Uterus (tissue), 4 donors: ENCODE results near the gene FAM78A. TPM values are rescaled to one million over a fixed set of nuclear protein-coding genes. Genes with fewer than 3 reads are reported as not detected.

ENCODE experiments used
- DNase-seq, 2 donors: peaks; one replicate each; pipeline ENCODE4 v3.0.0-alpha.2; 2019 to 2020
- H3K27ac ChIP-seq, 2 donors: fragments of 200-600 bp; sonication (generic); 1 replicate in 1 of 2; 2 replicates in 1 of 2; pipeline ENCODE4 v1.5.1; 2016 to 2018
- H3K27me3 ChIP-seq, 2 donors: fragments of 200-600 bp; sonication (generic); one replicate each; pipeline ENCODE4 v1.5.1; 2018 to 2019; ENCODE audit warnings: control low read depth in 1 of 2
- H3K36me3 ChIP-seq, 2 donors: fragments of 200-600 bp; sonication (generic); one replicate each; pipeline ENCODE4 v1.5.1; 2019; ENCODE audit warnings: control low read depth in 1 of 2
- H3K4me1 ChIP-seq, 2 donors: fragments of 200-600 bp; sonication (generic); one replicate each; pipeline ENCODE4 v1.5.1; 2018 to 2019; ENCODE audit warnings: control low read depth in 1 of 2
- H3K4me3 ChIP-seq, 2 donors: fragments of 200-600 bp; sonication (generic); 1 replicate in 1 of 2; 2 replicates in 1 of 2; pipeline ENCODE4 v1.5.1; 2018 to 2019; ENCODE audit warnings: mild to moderate bottlenecking in 1 of 2
- H3K9me3 ChIP-seq, 2 donors: fragments of 200-600 bp; sonication (generic); one replicate each; pipeline ENCODE4 v1.5.1; 2019; ENCODE audit warnings: control low read depth in 1 of 2
- POLR2A ChIP-seq, 2 donors: fragments of 450-650 bp; IDR thresholded peaks; one replicate each; pipeline ENCODE4 v1.6.1; 2016; ENCODE audit warnings: antibody characterized with exemption in 2 of 2, mild to moderate bottlenecking in 1 of 2, moderate library complexity in 1 of 2
- intact Hi-C: fragments of 100-400 bp; cut with DNase I; formaldehyde crosslinking; loops from one replicate; pipeline ENCODE4 v1.15.1; 2023; ENCODE audit warnings: low total_unique reads
- total RNA-seq, 4 donors: library from RNA; depleted of rRNA in 3 of 4; stranded (reverse); fragments of >200 nt in 3 of 4; gene quantifications; one replicate each; pipeline versions ENCODE4 v1.1.0 to v1.2.4, GENCODE V29; 2014 to 2023
- TF ChIP-seq, protein P1 (sequence below), 4 experiments: fragments of 200-600 bp in 2 of 4; fragments of 450-650 bp in 2 of 4; sonication (generic) in 2 of 4; IDR thresholded peaks; one replicate each; pipeline ENCODE4 v1.5.1; 2016 to 2019; ENCODE audit warnings: antibody characterized with exemption in 4 of 4, mild to moderate bottlenecking in 2 of 4, moderate library complexity in 1 of 4
- donor health status: DM: yes; HTN: yes; CAD: no.

Gene FAM78A
- total RNA-seq, 4 donors from 2014 or later: 0.26 to 15.9 (median 3.6) TPM

DNA sequence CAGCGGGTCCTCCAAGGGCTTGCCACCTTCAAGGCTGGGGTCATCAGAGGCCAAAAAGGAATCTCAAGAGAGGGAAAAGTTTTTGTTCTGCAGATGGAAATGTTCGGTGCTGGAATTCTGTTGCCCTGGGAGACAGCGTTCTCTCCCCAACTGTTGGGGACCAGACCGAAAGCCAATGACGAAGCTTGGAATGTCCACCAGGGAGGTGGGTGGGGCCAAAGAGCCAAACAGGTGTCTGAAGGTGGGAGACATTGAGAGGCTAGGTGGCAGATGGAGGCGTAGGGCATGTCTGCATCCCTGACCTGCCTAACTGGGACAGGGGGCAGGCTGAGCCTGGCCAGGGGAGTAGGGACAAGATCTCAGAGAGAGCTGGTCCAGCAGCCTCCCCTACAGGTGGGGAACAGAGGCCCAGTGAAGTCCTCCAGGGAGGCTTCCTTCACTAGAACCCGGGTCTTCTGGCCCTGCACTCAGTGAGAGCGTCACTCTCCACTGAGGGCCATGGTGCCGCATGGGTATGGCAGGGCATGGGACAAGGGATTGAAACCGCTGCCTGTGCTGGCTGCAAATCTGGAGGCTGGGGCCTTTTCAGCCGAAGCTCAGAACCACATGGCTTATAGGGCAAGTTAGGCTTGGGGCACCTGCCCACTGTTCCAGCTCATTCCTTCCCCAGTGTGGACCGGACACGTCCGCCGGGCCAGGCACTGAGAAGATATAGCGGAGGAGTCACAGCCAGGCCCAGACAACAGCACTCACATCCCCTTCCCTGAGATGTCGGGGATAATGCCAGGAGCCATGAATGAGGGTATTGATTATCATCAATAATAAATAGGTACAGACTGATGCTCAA is 5.0 kb upstream of the FAM78A start:
- Histone ChIP-seq H3K27me3 (no peaks in the 10 kb centered on the region), H3K4me1 (peaks cover 0 to 16% of the 10 kb centered on the region in 2 donors), H3K4me3 (no peak overlapping the region), H3K9me3 (no peaks in the 10 kb centered on the region), H3K27ac (no peak overlapping the region), H3K36me3 (no peaks in the 10 kb centered on the region)
- intact Hi-C loops: no loop called here
- no peak for DNase-seq
- TF ChIP-seq POLR2A (IDR thresholded peaks at IDR 0.05): no peak
- TF ChIP-seq, protein P1, sequence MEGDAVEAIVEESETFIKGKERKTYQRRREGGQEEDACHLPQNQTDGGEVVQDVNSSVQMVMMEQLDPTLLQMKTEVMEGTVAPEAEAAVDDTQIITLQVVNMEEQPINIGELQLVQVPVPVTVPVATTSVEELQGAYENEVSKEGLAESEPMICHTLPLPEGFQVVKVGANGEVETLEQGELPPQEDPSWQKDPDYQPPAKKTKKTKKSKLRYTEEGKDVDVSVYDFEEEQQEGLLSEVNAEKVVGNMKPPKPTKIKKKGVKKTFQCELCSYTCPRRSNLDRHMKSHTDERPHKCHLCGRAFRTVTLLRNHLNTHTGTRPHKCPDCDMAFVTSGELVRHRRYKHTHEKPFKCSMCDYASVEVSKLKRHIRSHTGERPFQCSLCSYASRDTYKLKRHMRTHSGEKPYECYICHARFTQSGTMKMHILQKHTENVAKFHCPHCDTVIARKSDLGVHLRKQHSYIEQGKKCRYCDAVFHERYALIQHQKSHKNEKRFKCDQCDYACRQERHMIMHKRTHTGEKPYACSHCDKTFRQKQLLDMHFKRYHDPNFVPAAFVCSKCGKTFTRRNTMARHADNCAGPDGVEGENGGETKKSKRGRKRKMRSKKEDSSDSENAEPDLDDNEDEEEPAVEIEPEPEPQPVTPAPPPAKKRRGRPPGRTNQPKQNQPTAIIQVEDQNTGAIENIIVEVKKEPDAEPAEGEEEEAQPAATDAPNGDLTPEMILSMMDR (IDR thresholded peaks at IDR 0.05): no peak

DNA sequence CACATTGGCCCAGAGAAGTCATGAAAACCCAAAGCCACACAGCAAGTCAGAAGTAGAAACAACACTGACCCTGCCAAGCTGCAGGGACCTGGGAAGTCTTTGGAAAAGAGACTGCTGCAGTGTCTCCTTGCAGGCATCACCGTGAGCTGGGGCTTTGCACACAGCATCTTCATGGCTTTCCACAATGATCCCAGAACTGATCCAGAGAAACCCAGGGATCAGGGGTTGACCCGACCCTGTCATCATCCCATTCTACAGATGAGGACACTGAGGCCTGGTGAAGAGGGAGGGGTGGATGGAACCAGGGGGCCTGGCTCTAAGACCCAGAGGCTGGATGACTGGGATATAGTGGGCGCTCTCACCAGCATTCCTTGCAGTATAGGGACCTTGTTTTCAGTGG is 4.3 kb upstream of the FAM78A start:
- no peaks in the 10 kb centered on the region for H3K36me3 ChIP-seq
- no peak overlapping the region for H3K27ac ChIP-seq
- DNase-seq: no peak
- H3K9me3 ChIP-seq: no peaks in the 10 kb centered on the region
- TF ChIP-seq POLR2A (IDR thresholded peaks at IDR 0.05): no peak
- no peaks in the 10 kb centered on the region for H3K27me3 ChIP-seq
- no peak overlapping the region for H3K4me3 ChIP-seq
- peaks cover 0 to 16% of the 10 kb centered on the region in 2 donors for H3K4me1 ChIP-seq
- intact Hi-C loops: no loop called here

DNA sequence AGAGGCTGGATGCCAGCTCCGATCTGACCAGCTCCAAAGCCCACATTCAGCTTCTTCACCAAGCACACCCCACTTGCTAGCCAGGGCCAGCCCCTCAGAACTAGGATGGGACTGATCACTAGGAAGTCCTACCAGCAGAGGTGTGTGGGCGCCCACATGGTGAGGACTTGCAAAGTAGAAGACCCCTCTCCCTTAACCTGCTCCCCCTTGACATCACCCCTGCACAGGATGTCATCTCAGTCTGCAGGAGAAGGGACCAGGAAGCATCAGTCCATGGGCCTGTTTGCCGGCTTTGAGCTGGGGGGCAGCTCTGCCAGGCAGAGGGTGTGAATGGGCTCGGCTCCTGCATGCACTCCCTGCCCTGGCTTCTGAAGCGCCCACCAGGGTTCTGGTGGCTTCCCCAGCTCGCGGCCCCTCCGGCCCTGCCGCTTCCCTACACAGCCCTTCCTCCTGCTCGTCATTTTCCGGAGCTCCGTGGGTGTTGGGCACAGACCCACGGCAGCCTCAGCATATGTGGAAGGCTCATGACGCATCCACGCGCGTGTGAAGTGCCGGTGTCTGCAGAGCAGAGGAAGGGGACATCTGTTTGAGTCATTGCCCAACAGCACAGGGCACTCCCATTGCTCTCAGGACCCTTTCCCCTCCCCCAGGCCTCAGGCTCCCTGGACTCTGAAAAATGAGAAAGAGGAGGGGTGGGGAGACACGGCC is 3.7 kb upstream of the FAM78A start:
- DNase-seq: no peak

DNA sequence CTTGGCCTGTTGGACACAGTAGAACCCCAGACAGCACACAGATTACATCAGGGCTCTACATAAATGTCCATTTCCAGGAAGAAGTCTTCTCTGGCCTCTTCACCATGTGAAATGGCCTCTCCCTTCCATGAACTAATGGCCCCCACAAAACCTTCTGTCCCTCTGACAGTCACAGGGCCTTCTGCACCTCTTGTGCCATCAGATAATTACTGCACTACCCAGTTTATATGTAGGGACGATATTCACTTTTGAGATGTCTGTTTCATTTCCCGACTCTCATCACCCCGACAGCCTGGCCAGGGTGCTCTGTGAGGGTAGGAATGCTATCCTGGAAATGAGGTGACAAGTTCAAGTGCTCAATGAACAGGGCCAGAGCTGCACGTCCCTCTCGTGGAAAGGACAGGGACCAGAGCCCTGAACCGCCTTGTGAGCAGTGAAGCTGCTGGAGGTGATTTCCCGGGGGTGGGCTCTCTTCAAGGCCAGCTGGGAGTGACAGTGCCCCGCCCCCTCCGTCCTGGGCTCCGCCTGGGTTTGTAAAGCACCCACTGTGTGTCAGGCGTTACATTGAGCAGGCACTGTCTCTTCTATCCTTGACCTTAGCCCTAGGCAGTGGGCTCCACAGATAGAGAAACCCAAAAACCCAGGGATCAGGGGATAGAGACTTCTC is 3.0 kb upstream of the FAM78A start:
- DNase-seq: no peak
- peaks cover 0 to 16% of the 10 kb centered on the region in 2 donors for H3K4me1 ChIP-seq
- no peak overlapping the region for H3K27ac ChIP-seq
- no peaks in the 10 kb centered on the region for H3K36me3 ChIP-seq
- H3K4me3 ChIP-seq: no peak overlapping the region
- H3K9me3 ChIP-seq: no peaks in the 10 kb centered on the region
- intact Hi-C loops: no loop called here
- no peaks in the 10 kb centered on the region for H3K27me3 ChIP-seq
- no peak for TF ChIP-seq POLR2A (IDR thresholded peaks at IDR 0.05)
- TF ChIP-seq, protein P1 (IDR thresholded peaks at IDR 0.05): no peak

More for the DNA sequence above, 3.7 kb upstream of the FAM78A start:
- Histone ChIP-seq H3K36me3 (no peaks in the 10 kb centered on the region), H3K27me3 (no peaks in the 10 kb centered on the region), H3K4me3 (no peak overlapping the region), H3K4me1 (peaks cover 0 to 16% of the 10 kb centered on the region in 2 donors), H3K9me3 (no peaks in the 10 kb centered on the region), H3K27ac (no peak overlapping the region)
- intact Hi-C loops: no loop called here
- no peak for TF ChIP-seq POLR2A (IDR thresholded peaks at IDR 0.05)
- TF ChIP-seq, protein P1 (IDR thresholded peaks at IDR 0.05): no peak

DNA sequence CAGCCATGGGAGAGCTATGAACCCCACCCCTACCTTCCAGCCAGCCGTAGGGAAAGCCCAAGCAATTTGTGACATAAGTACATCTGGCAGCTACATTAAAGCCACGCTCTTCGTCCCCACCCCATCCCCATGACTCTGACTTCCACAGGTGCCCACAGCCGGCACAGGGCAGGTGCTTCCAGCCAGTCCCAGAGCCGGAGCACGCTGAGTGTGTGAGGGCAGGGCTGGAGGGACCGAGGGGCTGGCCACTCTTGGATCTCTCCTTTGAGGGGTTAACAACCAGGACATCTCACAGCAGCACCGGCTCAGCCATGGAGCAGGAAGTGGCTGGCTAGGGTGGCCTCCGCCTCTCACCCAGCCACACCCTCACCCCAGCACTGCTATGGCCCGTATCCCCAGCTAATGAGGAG is 2.4 kb upstream of the FAM78A start:
- Histone ChIP-seq H3K27ac (no peak overlapping the region), H3K4me3 (no peak overlapping the region), H3K4me1 (peaks cover 0 to 16% of the 10 kb centered on the region in 2 donors), H3K27me3 (no peaks in the 10 kb centered on the region), H3K36me3 (no peaks in the 10 kb centered on the region), H3K9me3 (no peaks in the 10 kb centered on the region)
- TF ChIP-seq, protein P1 (IDR thresholded peaks at IDR 0.05): no peak
- no peak for TF ChIP-seq POLR2A (IDR thresholded peaks at IDR 0.05)
- intact Hi-C loops: no loop called here
- no peak for DNase-seq
